ENCODE results near the gene C2CD2.

C2CD2 gene

DNA sequence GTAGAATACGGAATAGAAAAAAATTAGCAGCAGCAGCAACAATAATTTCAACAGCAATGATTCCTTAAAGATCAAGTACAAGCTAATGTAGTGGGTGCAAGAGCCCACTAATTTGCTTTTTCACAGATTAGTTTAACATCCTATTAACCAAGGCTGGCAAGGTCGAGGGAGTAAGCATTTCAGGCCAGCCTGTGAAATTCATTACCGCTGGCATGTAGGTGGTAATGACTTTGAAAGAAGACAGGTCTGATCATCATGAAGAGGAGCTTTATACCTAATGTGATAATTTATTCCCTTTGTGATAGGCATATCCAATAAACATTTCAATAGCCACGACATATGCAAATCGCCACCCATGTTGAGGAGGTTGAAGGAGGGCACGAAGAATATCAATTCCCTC, 63.5 kb downstream of the C2CD2 start:
- no peak for DNase-seq (ENCODE audit: low read depth)
- TF ChIP-seq, protein P1, sequence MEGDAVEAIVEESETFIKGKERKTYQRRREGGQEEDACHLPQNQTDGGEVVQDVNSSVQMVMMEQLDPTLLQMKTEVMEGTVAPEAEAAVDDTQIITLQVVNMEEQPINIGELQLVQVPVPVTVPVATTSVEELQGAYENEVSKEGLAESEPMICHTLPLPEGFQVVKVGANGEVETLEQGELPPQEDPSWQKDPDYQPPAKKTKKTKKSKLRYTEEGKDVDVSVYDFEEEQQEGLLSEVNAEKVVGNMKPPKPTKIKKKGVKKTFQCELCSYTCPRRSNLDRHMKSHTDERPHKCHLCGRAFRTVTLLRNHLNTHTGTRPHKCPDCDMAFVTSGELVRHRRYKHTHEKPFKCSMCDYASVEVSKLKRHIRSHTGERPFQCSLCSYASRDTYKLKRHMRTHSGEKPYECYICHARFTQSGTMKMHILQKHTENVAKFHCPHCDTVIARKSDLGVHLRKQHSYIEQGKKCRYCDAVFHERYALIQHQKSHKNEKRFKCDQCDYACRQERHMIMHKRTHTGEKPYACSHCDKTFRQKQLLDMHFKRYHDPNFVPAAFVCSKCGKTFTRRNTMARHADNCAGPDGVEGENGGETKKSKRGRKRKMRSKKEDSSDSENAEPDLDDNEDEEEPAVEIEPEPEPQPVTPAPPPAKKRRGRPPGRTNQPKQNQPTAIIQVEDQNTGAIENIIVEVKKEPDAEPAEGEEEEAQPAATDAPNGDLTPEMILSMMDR (IDR thresholded peaks at IDR 0.05; ENCODE audit: insufficient read depth, low read depth, low read length, missing control alignments), result no peak
- no peak overlapping the region for H3K4me3 ChIP-seq (ENCODE audit: low read length)

DNA sequence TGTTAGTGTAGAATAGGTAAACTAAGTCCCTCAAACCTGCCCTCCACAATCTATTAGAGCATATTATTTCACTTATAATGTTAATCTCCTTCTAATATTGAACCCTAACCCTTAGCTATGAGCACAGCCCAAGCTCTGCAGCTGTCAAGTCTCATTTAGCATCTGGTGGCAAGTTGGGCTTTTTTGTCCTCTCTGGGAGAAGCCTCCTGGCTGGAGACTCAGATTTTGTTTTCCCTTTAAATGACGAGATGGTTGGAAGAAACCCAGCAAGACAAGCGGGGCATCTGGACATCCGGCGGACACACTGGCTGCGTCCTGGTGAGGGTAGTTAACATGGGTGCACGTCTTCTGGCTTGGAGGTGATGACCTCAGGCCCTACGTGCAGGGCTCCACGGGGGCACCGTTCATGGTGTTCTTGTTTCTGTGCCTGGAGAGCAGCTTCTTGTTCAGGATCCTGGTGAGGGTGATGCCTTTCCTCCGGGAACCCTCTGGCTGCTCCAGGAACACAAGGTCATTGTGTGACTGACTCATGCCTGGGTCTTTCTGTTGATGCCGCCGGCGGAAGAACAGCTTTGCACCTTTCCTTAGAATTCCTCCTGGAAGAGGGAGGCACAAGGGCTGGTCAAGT, 65.0 kb downstream of the C2CD2 start:
- TF ChIP-seq, protein P1 (IDR thresholded peaks at IDR 0.05; ENCODE audit: insufficient read depth, low read depth, low read length, missing control alignments), result no peak
- DNase-seq (ENCODE audit: low read depth), result no peak

DNA sequence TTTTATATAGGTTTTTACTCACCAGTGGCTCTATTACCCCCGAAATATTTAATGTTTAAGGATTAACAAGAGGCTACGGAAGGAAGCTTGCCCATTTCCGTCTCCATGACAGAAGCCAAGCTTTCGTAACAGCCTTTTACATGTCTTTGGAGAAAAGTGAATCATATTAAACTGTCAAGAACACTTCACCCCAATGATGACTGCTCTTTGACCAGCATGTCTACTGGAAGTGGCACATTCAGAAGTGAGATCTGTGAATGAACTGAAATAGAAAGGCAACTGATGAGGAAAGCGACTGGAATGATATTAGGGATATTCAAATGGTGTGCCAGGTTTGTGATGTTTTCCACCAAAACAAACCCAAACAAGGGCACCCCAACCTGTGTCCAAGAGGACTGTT, 66.2 kb downstream of the C2CD2 start:
- H3K4me3 ChIP-seq (ENCODE audit: low read length), result no peak overlapping the region
- TF ChIP-seq, protein P1 (IDR thresholded peaks at IDR 0.05; ENCODE audit: insufficient read depth, low read depth, low read length, missing control alignments), result no peak
- DNase-seq (ENCODE audit: low read depth), result peak; percentile 34

More for the DNA sequence above, 65.0 kb downstream of the C2CD2 start:
- no peak overlapping the region for H3K4me3 ChIP-seq (ENCODE audit: low read length)

DNA sequence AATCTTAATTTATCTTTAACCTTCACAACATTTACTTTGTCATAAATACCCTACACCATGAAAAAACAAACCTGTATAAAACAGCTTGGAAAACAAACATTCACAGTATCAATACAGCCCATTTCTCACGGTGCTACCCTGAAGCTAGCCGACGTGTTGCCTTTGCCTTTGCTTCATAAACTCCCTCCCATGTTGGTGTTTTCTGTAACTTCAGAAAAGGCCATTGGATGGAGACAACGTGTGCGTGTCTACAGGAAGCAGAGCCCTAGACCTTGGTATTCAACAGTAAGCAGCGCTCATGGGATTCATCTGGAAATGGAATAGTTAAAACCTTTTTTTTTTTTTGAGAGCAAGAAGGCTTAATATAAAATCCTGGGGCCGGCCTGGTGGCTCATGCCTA, 67.5 kb downstream of the C2CD2 start:
- TF ChIP-seq, protein P1 (IDR thresholded peaks at IDR 0.05; ENCODE audit: insufficient read depth, low read depth, low read length, missing control alignments), result no peak
- no peak for DNase-seq (ENCODE audit: low read depth)
- H3K4me3 ChIP-seq (ENCODE audit: low read length), result no peak overlapping the region

DNA sequence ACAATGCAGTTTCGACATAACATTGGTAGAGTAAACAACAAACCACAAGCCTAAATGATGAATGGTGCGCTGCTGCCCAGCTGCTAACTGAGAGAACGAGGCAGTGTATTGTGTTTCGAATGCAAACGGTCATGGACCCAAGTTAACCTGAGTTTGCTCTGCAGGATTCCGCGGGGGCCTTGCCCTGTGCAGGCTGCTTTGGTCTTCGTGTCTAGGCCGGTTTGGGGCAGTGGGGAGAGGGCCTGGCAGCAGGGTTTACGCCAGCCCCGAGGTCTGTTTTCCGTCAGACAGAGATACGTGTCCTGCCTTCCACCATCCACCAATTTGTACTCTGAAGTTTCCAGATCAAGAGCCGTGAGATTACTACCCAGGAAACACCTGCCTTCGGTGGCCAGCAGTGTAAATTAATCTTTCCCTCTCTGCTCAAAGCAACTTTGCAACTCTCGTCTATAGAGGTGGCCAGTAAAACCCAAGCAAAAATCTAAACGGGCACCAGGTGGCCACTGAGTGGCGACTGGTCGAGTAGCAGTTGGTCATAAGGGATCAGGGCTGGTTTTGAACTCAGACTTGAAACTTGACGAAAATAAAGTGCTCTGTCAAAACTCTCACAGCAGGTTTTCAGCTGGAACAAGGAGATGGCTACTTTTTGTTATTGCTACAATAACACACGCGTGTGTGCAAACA, 68.3 kb downstream of the C2CD2 start:
- TF ChIP-seq, protein P1 (IDR thresholded peaks at IDR 0.05; ENCODE audit: insufficient read depth, low read depth, low read length, missing control alignments), result no peak
- DNase-seq (ENCODE audit: low read depth), result no peak
- H3K4me3 ChIP-seq (ENCODE audit: low read length), result no peak overlapping the region

DNA sequence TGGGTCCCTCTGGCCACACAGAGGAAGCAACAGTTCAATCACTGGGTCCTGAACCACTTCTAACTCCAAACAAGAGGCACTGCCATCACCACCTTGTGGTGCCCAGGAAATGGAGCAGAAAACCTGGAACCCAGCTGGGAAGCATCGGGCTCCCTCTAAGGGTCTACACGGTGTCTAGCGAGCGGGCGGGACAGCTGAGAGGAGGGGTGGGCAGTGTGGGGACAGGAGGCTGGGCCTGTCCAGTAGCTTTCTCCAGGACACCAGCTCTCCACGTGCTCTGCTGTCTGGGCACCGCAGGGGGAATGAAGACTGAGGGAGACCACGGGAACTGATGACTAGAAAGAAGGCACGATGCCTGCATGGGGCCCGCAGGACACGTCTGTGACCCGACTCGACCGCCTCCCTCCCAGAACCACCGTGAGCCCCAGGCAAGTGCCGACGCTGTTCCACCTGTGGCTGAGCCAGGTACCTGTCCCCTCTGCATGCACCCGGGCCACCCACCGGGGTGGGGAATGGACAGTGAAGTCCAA, 69.3 kb downstream of the C2CD2 start:
- TF ChIP-seq, protein P1 (IDR thresholded peaks at IDR 0.05; ENCODE audit: insufficient read depth, low read depth, low read length, missing control alignments), result no peak
- no peak for DNase-seq (ENCODE audit: low read depth)
- no peak overlapping the region for H3K4me3 ChIP-seq (ENCODE audit: low read length)
